ENCODE data around the gene PGS1. TPM values are rescaled to one million over a fixed set of nuclear protein-coding genes. Genes with fewer than 3 reads are reported as not detected.

PGS1 gene
- total RNA-seq, 2 experiments from 2014 or later = 59.6 to 61.3 TPM

- H3K9me2 ChIP-seq (ENCODE audit: insufficient read depth, low read length) = no peaks in the 10 kb centered on the region
- no TSS peak for BruUV-seq (replicated peaks)
- TF ChIP-seq, protein P1, sequence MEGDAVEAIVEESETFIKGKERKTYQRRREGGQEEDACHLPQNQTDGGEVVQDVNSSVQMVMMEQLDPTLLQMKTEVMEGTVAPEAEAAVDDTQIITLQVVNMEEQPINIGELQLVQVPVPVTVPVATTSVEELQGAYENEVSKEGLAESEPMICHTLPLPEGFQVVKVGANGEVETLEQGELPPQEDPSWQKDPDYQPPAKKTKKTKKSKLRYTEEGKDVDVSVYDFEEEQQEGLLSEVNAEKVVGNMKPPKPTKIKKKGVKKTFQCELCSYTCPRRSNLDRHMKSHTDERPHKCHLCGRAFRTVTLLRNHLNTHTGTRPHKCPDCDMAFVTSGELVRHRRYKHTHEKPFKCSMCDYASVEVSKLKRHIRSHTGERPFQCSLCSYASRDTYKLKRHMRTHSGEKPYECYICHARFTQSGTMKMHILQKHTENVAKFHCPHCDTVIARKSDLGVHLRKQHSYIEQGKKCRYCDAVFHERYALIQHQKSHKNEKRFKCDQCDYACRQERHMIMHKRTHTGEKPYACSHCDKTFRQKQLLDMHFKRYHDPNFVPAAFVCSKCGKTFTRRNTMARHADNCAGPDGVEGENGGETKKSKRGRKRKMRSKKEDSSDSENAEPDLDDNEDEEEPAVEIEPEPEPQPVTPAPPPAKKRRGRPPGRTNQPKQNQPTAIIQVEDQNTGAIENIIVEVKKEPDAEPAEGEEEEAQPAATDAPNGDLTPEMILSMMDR (conservative IDR thresholded peaks at IDR 0.05; ENCODE audit: low read length) = no peak
- TF ChIP-seq EZH2phosphoT487 (IDR thresholded peaks at IDR 0.05; ENCODE audit: borderline replicate concordance, low read depth, low read length) = no peak
- no peaks in the 10 kb centered on the region for H3K4me1 ChIP-seq (ENCODE audit: insufficient read depth, low read length, poor library complexity, severe bottlenecking)
- no peaks in the 10 kb centered on the region for H3K79me2 ChIP-seq (ENCODE audit: insufficient read depth, low read depth, low read length)
- CTCF ChIA-PET (ENCODE audit: unreplicated experiment) = no interaction called here
- no peaks in the 10 kb centered on the region for H3K9me3 ChIP-seq (ENCODE audit: low read length)
- intact Hi-C loops (cut with micrococcal nuclease; ENCODE audit: unreplicated experiment) = no loop called here
- H3K4me2 ChIP-seq (ENCODE audit: low read length) = no peak overlapping the region
- H3K36me3 ChIP-seq (ENCODE audit: insufficient read depth, low read length) = no peaks in the 10 kb centered on the region
- H2AFZ ChIP-seq (ENCODE audit: low read length) = no peak overlapping the region
- POLR2A ChIA-PET = no interaction called here
- no peak for DNase-seq (ENCODE audit: low spot score)
- H3K27ac ChIP-seq (ENCODE audit: low read depth, low read length, poor library complexity, severe bottlenecking) = no peak overlapping the region
- no peak overlapping the region for H3K4me3 ChIP-seq (ENCODE audit: low read depth, low read length, poor library complexity, severe bottlenecking)
- no peaks in the 10 kb centered on the region for H4K20me1 ChIP-seq (ENCODE audit: insufficient read depth, low read length)
These were observed 57.0 kb downstream of the PGS1 start for GRCh38 chr17:78435330-78436005.

- no TSS peak for BruUV-seq (replicated peaks)
- ChIA-PET POLR2A (interaction anchor here (0.8 kb wide), 1 partner anchor 29 kb away, joined by 3 read pairs; no protein-coding TSS in a partner anchor), CTCF (ENCODE audit: unreplicated experiment) (no interaction called here)
- Histone ChIP-seq H3K9me2 (ENCODE audit: insufficient read depth, low read length) (no peaks in the 10 kb centered on the region), H3K36me3 (ENCODE audit: insufficient read depth, low read length) (no peaks in the 10 kb centered on the region), H4K20me1 (ENCODE audit: insufficient read depth, low read length) (no peaks in the 10 kb centered on the region), H3K27ac (ENCODE audit: low read depth, low read length, poor library complexity, severe bottlenecking) (no peak overlapping the region), H3K4me2 (ENCODE audit: low read length) (no peak overlapping the region), H3K79me2 (ENCODE audit: insufficient read depth, low read depth, low read length) (no peaks in the 10 kb centered on the region), H3K4me3 (ENCODE audit: low read depth, low read length, poor library complexity, severe bottlenecking) (no peak overlapping the region), H3K9me3 (ENCODE audit: low read length) (no peaks in the 10 kb centered on the region), H2AFZ (ENCODE audit: low read length) (no peak overlapping the region), H3K4me1 (ENCODE audit: insufficient read depth, low read length, poor library complexity, severe bottlenecking) (no peaks in the 10 kb centered on the region)
- TF ChIP-seq EZH2phosphoT487 (IDR thresholded peaks at IDR 0.05; ENCODE audit: borderline replicate concordance, low read depth, low read length) = no peak
- TF ChIP-seq, protein P1 (conservative IDR thresholded peaks at IDR 0.05; ENCODE audit: low read length) = no peak
- intact Hi-C loops (cut with micrococcal nuclease; ENCODE audit: unreplicated experiment) = no loop called here
- no peak for DNase-seq (ENCODE audit: low spot score)
These were observed 59.2 kb downstream of the PGS1 start for GRCh38 chr17:78437508-78438169.

DNA sequence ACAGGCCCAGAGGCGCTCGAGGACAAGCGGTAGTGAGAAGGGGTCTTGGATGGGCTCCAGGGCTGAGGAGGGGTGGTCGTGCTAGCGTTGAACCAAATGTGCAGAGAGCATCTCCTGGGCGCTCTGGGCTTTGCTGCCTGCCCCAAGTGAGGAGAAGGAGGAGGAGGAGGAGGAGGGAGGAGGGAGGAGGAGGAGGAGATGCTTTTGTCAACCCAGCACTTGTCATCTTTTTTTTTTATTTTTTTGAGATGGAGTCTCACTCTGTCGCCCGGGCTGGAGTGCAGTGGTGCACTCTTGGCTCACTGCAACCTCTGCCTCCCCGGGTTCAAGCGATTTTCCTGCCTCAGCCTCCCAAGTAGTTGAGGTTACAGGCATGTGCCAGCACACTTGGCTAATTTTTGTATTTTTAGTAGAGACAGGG, 59.8 kb downstream of the PGS1 start:
- Histone ChIP-seq H3K27ac (ENCODE audit: low read depth, low read length, poor library complexity, severe bottlenecking) (no peak overlapping the region), H3K79me2 (ENCODE audit: insufficient read depth, low read depth, low read length) (no peaks in the 10 kb centered on the region), H2AFZ (ENCODE audit: low read length) (no peak overlapping the region), H3K36me3 (ENCODE audit: insufficient read depth, low read length) (no peaks in the 10 kb centered on the region), H4K20me1 (ENCODE audit: insufficient read depth, low read length) (no peaks in the 10 kb centered on the region), H3K9me3 (ENCODE audit: low read length) (no peaks in the 10 kb centered on the region), H3K4me2 (ENCODE audit: low read length) (no peak overlapping the region), H3K9me2 (ENCODE audit: insufficient read depth, low read length) (no peaks in the 10 kb centered on the region), H3K4me3 (ENCODE audit: low read depth, low read length, poor library complexity, severe bottlenecking) (no peak overlapping the region), H3K4me1 (ENCODE audit: insufficient read depth, low read length, poor library complexity, severe bottlenecking) (no peaks in the 10 kb centered on the region)
- TF ChIP-seq EZH2phosphoT487 (IDR thresholded peaks at IDR 0.05; ENCODE audit: borderline replicate concordance, low read depth, low read length) = no peak
- TF ChIP-seq, protein P1 (conservative IDR thresholded peaks at IDR 0.05; ENCODE audit: low read length) = no peak
- POLR2A ChIA-PET = no interaction called here
- intact Hi-C loops (cut with micrococcal nuclease; ENCODE audit: unreplicated experiment) = no loop called here
- no TSS peak for BruUV-seq (replicated peaks)
- CTCF ChIA-PET (ENCODE audit: unreplicated experiment) = no interaction called here
- peak; percentile 17 for DNase-seq (ENCODE audit: low spot score)
